ENCODE data around the gene B3GNT3. TPM values are rescaled to one million over a fixed set of nuclear protein-coding genes. Genes with fewer than 3 reads are reported as not detected.
A peak's percentile ranks its signal among the peaks of the same experiment; 100 is the strongest.

The B3GNT3 gene
- not detected in 2 replicates for total RNA-seq (2012; rRNA removed)
- polyA plus RNA-seq (2012; rRNA removed) = not detected in 2 replicates
- not detected in 2 replicates for polyA plus RNA-seq (2012; cell fraction: cytosol; rRNA removed)
- polyA plus RNA-seq (2012; cell fraction: nucleus; rRNA removed; ENCODE audit: low replicate concordance) = not detected in 2 replicates
- Bru-seq, nascent RNA = not detected
- percentile 8 among the genes with signal in this experiment for BruChase-seq, experiment 1, labeled RNA remaining after a 6-hour chase
- percentile 8 among the genes with signal in this experiment for BruChase-seq, experiment 2, labeled RNA remaining after a 2-hour chase
- long read RNA-seq = 0 reads

DNA sequence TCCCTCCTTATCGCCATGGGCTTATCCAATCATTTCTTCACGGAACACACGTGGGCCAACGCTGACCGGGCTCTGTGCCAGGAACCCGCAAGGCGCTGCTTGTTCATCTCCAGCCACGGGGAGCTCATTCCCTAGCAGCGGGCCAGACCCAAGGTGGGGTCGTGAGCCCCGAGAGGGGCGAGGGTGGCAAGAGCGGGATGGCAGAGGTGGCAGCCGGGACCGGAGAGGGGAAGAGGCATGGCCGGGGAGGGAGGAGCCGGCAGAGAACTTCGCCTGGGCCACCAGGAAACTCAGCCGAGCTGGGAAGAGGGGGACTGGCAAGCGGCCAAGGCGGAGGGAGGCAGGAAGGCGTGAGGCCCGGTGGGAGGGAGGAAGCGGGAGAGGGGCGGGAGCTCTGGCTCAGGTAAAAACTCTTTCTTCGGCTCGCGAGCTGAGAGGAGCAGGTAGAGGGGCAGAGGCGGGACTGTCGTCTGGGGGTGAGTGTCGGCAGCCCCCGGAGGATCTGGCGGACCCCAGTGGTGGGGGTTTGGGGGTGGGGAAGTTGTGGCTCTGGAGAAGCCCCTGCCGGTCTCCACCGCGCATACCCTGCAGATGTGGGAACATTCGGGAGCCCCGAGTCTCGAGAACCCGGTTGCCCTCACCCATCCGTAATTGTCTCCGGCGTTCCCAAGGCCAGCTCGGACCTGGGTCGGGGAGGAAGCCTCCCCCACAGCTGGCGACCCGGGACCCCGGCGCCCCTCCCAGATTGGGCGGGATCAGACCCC lies at the start of gene B3GNT3:
B3GNT3 (plus strand) TSS at position 408 of the 764 bp plus-strand sequence. CDS start 12,670 bp downstream, outside the sequence.
- Histone ChIP-seq H3K4ac (ENCODE audit: low read depth, low read length) (no peak within 1 kb of the TSS), H2AFZ (replicated peaks; ENCODE audit: low read length, poor library complexity) (peak within 1 kb of the TSS; percentile 51), H3K14ac (replicated peaks; ENCODE audit: low read depth, low read length) (no peak within 1 kb of the TSS), H2BK5ac (ENCODE audit: low read depth, low read length, poor library complexity, severe bottlenecking) (no peak within 1 kb of the TSS), H4K91ac (ENCODE audit: insufficient read depth, low read depth, low read length) (no peak within 1 kb of the TSS), H4K5ac (ENCODE audit: low read depth, low read length) (no peak within 1 kb of the TSS), H3K23ac (ENCODE audit: low read depth, low read length) (no peak within 1 kb of the TSS), H4K20me1 (ENCODE audit: insufficient read depth, low read length) (no peaks in the 10 kb centered on the region), H3K27ac (ENCODE audit: insufficient read depth, low read length) (no peak within 1 kb of the TSS), H2AK5ac (ENCODE audit: low read depth, low read length) (no peak within 1 kb of the TSS), H3K4me3 (ENCODE audit: insufficient read depth, low read depth, low read length) (no peak within 1 kb of the TSS), H2BK20ac (ENCODE audit: low read depth, low read length) (no peak within 1 kb of the TSS), H3K9me3 (ENCODE audit: control insufficient read depth, insufficient read depth, low read length) (peaks cover 3% of the 10 kb centered on the region; the same call in 1 of the 2 replicates), H3K9ac (ENCODE audit: low read depth, low read length) (no peak within 1 kb of the TSS), H2AK9ac (replicated peaks; ENCODE audit: low read depth, low read length, poor library complexity) (no peak within 1 kb of the TSS), H3K4me2 (ENCODE audit: low read depth, low read length) (no peak within 1 kb of the TSS), H3K18ac (ENCODE audit: low read depth, low read length) (no peak within 1 kb of the TSS), H3K4me1 (ENCODE audit: control insufficient read depth, insufficient read depth, low read length) (no peaks in the 10 kb centered on the region), H2BK15ac (ENCODE audit: low read depth, low read length) (no peak within 1 kb of the TSS), H3K27me3 (ENCODE audit: control insufficient read depth, insufficient read depth, low read length) (peaks cover 62% of the 10 kb centered on the region), H4K8ac (ENCODE audit: low read depth in 2 of 2, low read length in 2 of 2) (no peak within 1 kb of the TSS), H3K56ac (ENCODE audit: extremely low read depth, insufficient read depth, low read length) (no peak within 1 kb of the TSS), H3K79me1 (ENCODE audit: low read depth in 1 of 2, low read length in 2 of 2) (no peaks in the 10 kb centered on the region), H3K36me3 (ENCODE audit: control insufficient read depth, insufficient read depth, low read length) (no peaks in the 10 kb centered on the region), H3K9me1 (ENCODE audit: insufficient read depth, low read length) (no peaks in the 10 kb centered on the region), H2BK120ac (ENCODE audit: low read depth, low read length) (no peak within 1 kb of the TSS)
- in situ Hi-C loops (cut with MboI; ENCODE audit: low sequenced_read_pairs) (no loop called here), intact Hi-C loops (cut with micrococcal nuclease) (no loop called here), dilution Hi-C loops (cut with HindIII; ENCODE audit: low sequenced_read_pairs, unreplicated experiment) (no loop called here)
- ChIA-PET CTCF (interaction anchor here (1.7 kb wide), 1 partner anchor 28 kb away, joined by 5 read pairs; no protein-coding TSS in a partner anchor), POLR2A (ENCODE audit: unreplicated experiment) (no interaction called here)
- no peak for ATAC-seq (ENCODE audit: low read depth)
- no peak for DNase-seq
- WGBS, 2 experiments (ENCODE audit: extremely low coverage in 2 of 2, insufficient read length in 1 of 2) = 16% methylated on average over 23 of the region's 50 CpGs; no CpG with 5 or more reads in 1 of the 2 experiments
- no TSS peak for BruUV-seq (replicated peaks)
- TF ChIP-seq MAZ (IDR thresholded peaks at IDR 0.05; ENCODE audit: borderline replicate concordance, low read depth, low read length) = no peak
- no peak for TF ChIP-seq SMC3 (IDR thresholded peaks at IDR 0.05; ENCODE audit: low read depth, low read length)
- no peak for TF ChIP-seq MAFK (IDR thresholded peaks at IDR 0.05; ENCODE audit: low read depth, low read length)
- TF ChIP-seq, protein P1, sequence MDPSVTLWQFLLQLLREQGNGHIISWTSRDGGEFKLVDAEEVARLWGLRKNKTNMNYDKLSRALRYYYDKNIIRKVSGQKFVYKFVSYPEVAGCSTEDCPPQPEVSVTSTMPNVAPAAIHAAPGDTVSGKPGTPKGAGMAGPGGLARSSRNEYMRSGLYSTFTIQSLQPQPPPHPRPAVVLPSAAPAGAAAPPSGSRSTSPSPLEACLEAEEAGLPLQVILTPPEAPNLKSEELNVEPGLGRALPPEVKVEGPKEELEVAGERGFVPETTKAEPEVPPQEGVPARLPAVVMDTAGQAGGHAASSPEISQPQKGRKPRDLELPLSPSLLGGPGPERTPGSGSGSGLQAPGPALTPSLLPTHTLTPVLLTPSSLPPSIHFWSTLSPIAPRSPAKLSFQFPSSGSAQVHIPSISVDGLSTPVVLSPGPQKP (IDR thresholded peaks at IDR 0.05; ENCODE audit: borderline replicate concordance, low read depth, low read length) = no peak
- TF ChIP-seq RCOR1 (IDR thresholded peaks at IDR 0.05; ENCODE audit: insufficient replicate concordance, low read length) = no peak
- no peak for TF ChIP-seq FOS (IDR thresholded peaks at IDR 0.05; ENCODE audit: low read depth, low read length)
- no peak for TF ChIP-seq BHLHE40 (IDR thresholded peaks at IDR 0.05; ENCODE audit: low read depth, low read length)
- TF ChIP-seq POLR2A (IDR thresholded peaks at IDR 0.05; ENCODE audit: low read depth, low read length) = no peak
- TF ChIP-seq CTCF (conservative IDR thresholded peaks at IDR 0.05; ENCODE audit: low read depth, low read length) = no peak
- TF ChIP-seq CHD1 (IDR thresholded peaks at IDR 0.05; ENCODE audit: low read depth, low read length) = no peak
- no peak for TF ChIP-seq NFE2L2 (IDR thresholded peaks at IDR 0.05; ENCODE audit: low read depth, low read length)
- no peak for TF ChIP-seq RAD21 (IDR thresholded peaks at IDR 0.05; ENCODE audit: low read length)
- TF ChIP-seq MXI1 (IDR thresholded peaks at IDR 0.05; ENCODE audit: borderline replicate concordance, low read depth, low read length) = no peak
- no peak for TF ChIP-seq USF2 (IDR thresholded peaks at IDR 0.05; ENCODE audit: low read depth, low read length)
